MM.1S (cell line): ENCODE data around the gene LIG1.

Experiments
- DNase-seq: peaks from one replicate; pipeline ENCODE4 v3.0.0-alpha.2; 2015
- H2AFZ ChIP-seq: fragments of 300-600 bp; sonication (generic); 2 replicates; pipeline ENCODE4 v1.6.0; 2016; ENCODE audit warnings: antibody characterized with exemption, low read length
- H3F3A ChIP-seq: fragments of 300-600 bp; sonication (generic); 2 replicates; pipeline ENCODE4 v1.6.1; 2016; ENCODE audit warnings: mild to moderate bottlenecking, antibody characterized with exemption, low read length, moderate library complexity, mixed read lengths; ENCODE audit not compliant: insufficient read depth
- H3K27ac ChIP-seq: fragments of 300-600 bp; sonication (generic); 2 replicates; pipeline ENCODE4 v1.5.1; 2016; ENCODE audit warnings: mild to moderate bottlenecking, low read length
- H3K27me3 ChIP-seq: fragments of 300-600 bp; sonication (generic); replicated peaks from 2 replicates; pipeline ENCODE4 v1.6.0; 2016; ENCODE audit warnings: low read length; ENCODE audit not compliant: insufficient read depth
- H3K36me3 ChIP-seq: fragments of 300-600 bp; sonication (generic); replicated peaks from 2 replicates; pipeline ENCODE4 v1.6.1; 2016; ENCODE audit warnings: mild to moderate bottlenecking, low read length, mixed read lengths; ENCODE audit not compliant: insufficient read depth
- H3K4me1 ChIP-seq: fragments of 300-600 bp; sonication (generic); 2 replicates; pipeline ENCODE4 v1.6.1; 2016; ENCODE audit warnings: low read length, mixed read lengths
- H3K4me2 ChIP-seq: fragments of 300-600 bp; sonication (generic); 2 replicates; pipeline ENCODE4 v1.6.0; 2016; ENCODE audit warnings: low read depth, low read length
- H3K4me3 ChIP-seq: fragments of 300-600 bp; sonication (generic); 2 replicates; pipeline ENCODE4 v1.5.1; 2016; ENCODE audit warnings: low read length, mixed read lengths
- H3K79me2 ChIP-seq: fragments of 300-600 bp; sonication (generic); 2 replicates; pipeline ENCODE4 v1.6.1; 2016; ENCODE audit warnings: mixed run types, low read length, mixed read lengths
- H3K9ac ChIP-seq: fragments of 300-600 bp; sonication (generic); 2 replicates; pipeline ENCODE4 v1.6.1; 2016; ENCODE audit warnings: low read length, mixed read lengths
- H3K9me2 ChIP-seq: fragments of 300-600 bp; sonication (generic); replicated peaks from 2 replicates; pipeline ENCODE4 v1.6.1; 2016; ENCODE audit warnings: mild to moderate bottlenecking, low read length, mixed read lengths; ENCODE audit not compliant: insufficient read depth
- H3K9me3 ChIP-seq: fragments of 300-600 bp; sonication (generic); replicated peaks from 2 replicates; pipeline ENCODE4 v1.6.1; 2016; ENCODE audit warnings: mild to moderate bottlenecking, low read length, mixed read lengths; ENCODE audit not compliant: insufficient read depth
- H4K20me1 ChIP-seq: fragments of 300-600 bp; sonication (generic); 2 replicates; pipeline ENCODE4 v1.6.1; 2016; ENCODE audit warnings: mild to moderate bottlenecking, low read length, moderate library complexity, mixed read lengths; ENCODE audit not compliant: insufficient read depth
- EZH2 ChIP-seq: fragments of 300-600 bp; sonication (generic); optimal IDR thresholded peaks from 2 replicates; pipeline ENCODE3; 2017; ENCODE audit warnings: low read depth, mild to moderate bottlenecking, antibody characterized with exemption, low read length, mixed read lengths
- EZH2phosphoT487 ChIP-seq: fragments of 300-600 bp; sonication (generic); IDR thresholded peaks from 2 replicates; pipeline ENCODE4 v1.6.1; 2018; ENCODE audit warnings: antibody characterized with exemption, low read length
- TF ChIP-seq, protein P1 (sequence below): fragments of 300-600 bp; sonication (generic); IDR thresholded peaks from 2 replicates; pipeline ENCODE4 v1.5.1; 2016; ENCODE audit warnings: antibody characterized with exemption, low read length, mixed read lengths

The LIG1 gene

DNA sequence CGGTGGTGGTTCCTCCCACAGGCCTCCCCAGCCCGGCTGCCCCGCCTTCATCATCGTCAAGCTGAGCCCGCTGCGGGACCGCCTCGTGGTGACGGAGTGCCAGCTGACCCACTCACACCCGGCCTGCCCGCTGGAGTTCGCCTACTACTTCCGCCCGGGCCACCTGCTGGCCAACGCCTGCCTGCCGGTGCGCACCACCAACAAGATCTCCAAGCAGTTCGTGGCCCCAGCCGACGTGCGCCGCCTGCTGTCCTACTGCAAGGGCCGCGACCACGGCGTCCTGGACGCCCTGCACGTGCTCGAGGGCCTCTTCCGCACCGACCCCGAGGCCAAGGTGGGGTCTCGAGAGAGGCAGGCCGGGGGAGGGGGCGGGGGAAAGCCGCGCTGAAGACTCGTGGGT lies 12.3 kb upstream of the LIG1 start:
- no peak overlapping the region for H3K4me3 ChIP-seq
- H3K9me3 ChIP-seq, result no peaks in the 10 kb centered on the region
- H3K4me2 ChIP-seq, result no peak overlapping the region
- H4K20me1 ChIP-seq, result no peaks in the 10 kb centered on the region
- no peaks in the 10 kb centered on the region for H3F3A ChIP-seq
- H3K9ac ChIP-seq, result no peak overlapping the region
- no peak overlapping the region for H3K27ac ChIP-seq
- DNase-seq, result no peak
- no peak for TF ChIP-seq EZH2phosphoT487
- no peak for TF ChIP-seq EZH2
- TF ChIP-seq, protein P1, sequence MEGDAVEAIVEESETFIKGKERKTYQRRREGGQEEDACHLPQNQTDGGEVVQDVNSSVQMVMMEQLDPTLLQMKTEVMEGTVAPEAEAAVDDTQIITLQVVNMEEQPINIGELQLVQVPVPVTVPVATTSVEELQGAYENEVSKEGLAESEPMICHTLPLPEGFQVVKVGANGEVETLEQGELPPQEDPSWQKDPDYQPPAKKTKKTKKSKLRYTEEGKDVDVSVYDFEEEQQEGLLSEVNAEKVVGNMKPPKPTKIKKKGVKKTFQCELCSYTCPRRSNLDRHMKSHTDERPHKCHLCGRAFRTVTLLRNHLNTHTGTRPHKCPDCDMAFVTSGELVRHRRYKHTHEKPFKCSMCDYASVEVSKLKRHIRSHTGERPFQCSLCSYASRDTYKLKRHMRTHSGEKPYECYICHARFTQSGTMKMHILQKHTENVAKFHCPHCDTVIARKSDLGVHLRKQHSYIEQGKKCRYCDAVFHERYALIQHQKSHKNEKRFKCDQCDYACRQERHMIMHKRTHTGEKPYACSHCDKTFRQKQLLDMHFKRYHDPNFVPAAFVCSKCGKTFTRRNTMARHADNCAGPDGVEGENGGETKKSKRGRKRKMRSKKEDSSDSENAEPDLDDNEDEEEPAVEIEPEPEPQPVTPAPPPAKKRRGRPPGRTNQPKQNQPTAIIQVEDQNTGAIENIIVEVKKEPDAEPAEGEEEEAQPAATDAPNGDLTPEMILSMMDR, result no peak
- H3K36me3 ChIP-seq, result no peaks in the 10 kb centered on the region
- H2AFZ ChIP-seq, result no peak overlapping the region
- H3K9me2 ChIP-seq, result no peaks in the 10 kb centered on the region
- no peaks in the 10 kb centered on the region for H3K27me3 ChIP-seq
- H3K79me2 ChIP-seq, result no peaks in the 10 kb centered on the region
- H3K4me1 ChIP-seq, result no peaks in the 10 kb centered on the region

DNA sequence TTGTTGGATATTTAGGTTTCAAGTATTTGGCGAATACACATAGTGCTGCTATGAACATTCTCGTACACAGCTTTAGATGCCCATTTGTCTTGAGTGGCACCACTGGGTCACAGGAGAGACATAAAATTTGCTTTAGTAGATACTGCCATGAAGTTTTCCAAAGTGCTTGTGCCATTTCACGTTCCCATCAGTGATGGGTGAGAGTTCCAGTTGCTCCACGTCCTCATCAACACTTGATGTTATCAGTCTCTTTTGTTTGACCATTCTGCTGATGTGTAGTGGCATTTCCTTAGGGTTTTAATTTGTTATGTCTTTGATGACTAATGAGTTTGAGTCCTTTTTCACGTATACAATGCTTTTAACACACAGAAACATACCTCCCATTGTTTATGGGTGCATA lies 11.4 kb upstream of the LIG1 start:
- H3K36me3 ChIP-seq, result no peaks in the 10 kb centered on the region
- H4K20me1 ChIP-seq, result no peaks in the 10 kb centered on the region
- H3K27ac ChIP-seq, result no peak overlapping the region
- H3K4me1 ChIP-seq, result no peaks in the 10 kb centered on the region
- no peaks in the 10 kb centered on the region for H3K9me2 ChIP-seq
- H3F3A ChIP-seq, result no peaks in the 10 kb centered on the region
- H3K9me3 ChIP-seq, result no peaks in the 10 kb centered on the region
- H3K79me2 ChIP-seq, result no peaks in the 10 kb centered on the region
- H3K9ac ChIP-seq, result no peak overlapping the region
- TF ChIP-seq EZH2phosphoT487, result no peak
- TF ChIP-seq EZH2, result no peak
- TF ChIP-seq, protein P1, result no peak
- no peaks in the 10 kb centered on the region for H3K27me3 ChIP-seq
- H3K4me2 ChIP-seq, result no peak overlapping the region
- H2AFZ ChIP-seq, result no peak overlapping the region
- DNase-seq, result no peak
- H3K4me3 ChIP-seq, result no peak overlapping the region

DNA sequence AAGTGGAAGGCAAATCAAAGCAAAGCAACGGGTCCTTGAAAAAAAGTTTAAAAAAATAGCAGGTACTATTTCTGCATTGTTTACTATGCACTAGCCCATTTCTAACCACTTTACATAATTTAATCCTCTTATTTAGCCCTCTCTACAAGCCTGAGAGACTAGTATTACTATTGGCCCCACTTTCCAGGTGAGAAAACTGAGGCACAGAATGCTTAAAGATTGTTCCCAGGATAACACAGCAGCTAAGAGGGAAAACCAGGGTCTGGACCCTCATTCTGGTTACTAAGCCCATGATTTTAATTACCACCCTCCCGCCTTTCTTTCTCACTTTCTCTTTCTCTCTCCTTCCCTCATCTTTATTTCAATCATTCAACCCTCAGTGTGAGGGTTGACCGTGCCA lies 6.1 kb upstream of the LIG1 start:
- Histone ChIP-seq H2AFZ (no peak overlapping the region), H3K4me1 (peaks cover 10% of the 10 kb centered on the region), H3K4me2 (no peak overlapping the region), H4K20me1 (no peaks in the 10 kb centered on the region), H3K27me3 (no peaks in the 10 kb centered on the region), H3K9me2 (no peaks in the 10 kb centered on the region), H3K27ac (no peak overlapping the region), H3K36me3 (no peaks in the 10 kb centered on the region), H3K9me3 (no peaks in the 10 kb centered on the region), H3K4me3 (no peak overlapping the region), H3F3A (peaks cover 7% of the 10 kb centered on the region), H3K79me2 (peaks cover 10% of the 10 kb centered on the region), H3K9ac (no peak overlapping the region)
- TF ChIP-seq EZH2, result no peak
- no peak for TF ChIP-seq EZH2phosphoT487
- TF ChIP-seq, protein P1, result no peak
- no peak for DNase-seq
